WTC11 (cell line): Measurements from ENCODE around the gene MAP3K14.

Experiments used
- AFF4 ChIP-seq: sonication (generic); formaldehyde crosslinking; IDR thresholded peaks from 2 replicates; pipeline ENCODE4 v1.8.1; 2023; ENCODE audit warnings: mild to moderate bottlenecking, missing genetic modification reagents, borderline replicate concordance
- CREB1 ChIP-seq: sonication (generic); formaldehyde crosslinking; IDR thresholded peaks from 2 replicates; pipeline ENCODE4 v1.8.0; 2023; ENCODE audit warnings: mild to moderate bottlenecking, missing genetic modification reagents
- CTCF ChIP-seq: fragments of 200-600 bp; IDR thresholded peaks from 2 replicates; pipeline ENCODE4 v1.8.0; 2022; ENCODE audit warnings: antibody characterized with exemption
- TEAD4 ChIP-seq: sonication (generic); formaldehyde crosslinking; IDR thresholded peaks from 2 replicates; pipeline ENCODE4 v1.8.0; 2022; ENCODE audit warnings: mild to moderate bottlenecking, missing genetic modification reagents

GRCh38 chr17:45291171-45291805 lies 25.5 kb downstream of the MAP3K14 start:
- TF ChIP-seq CREB1 (CRISPR knock-in tag) (no peak), TEAD4 (no peak), CTCF (no peak), AFF4 (CRISPR knock-in tag) (no peak)
